ENCODE results near the gene ATG5.
A peak's percentile ranks its signal among the peaks of the same experiment; 100 is the strongest.

The ATG5 gene

DNA sequence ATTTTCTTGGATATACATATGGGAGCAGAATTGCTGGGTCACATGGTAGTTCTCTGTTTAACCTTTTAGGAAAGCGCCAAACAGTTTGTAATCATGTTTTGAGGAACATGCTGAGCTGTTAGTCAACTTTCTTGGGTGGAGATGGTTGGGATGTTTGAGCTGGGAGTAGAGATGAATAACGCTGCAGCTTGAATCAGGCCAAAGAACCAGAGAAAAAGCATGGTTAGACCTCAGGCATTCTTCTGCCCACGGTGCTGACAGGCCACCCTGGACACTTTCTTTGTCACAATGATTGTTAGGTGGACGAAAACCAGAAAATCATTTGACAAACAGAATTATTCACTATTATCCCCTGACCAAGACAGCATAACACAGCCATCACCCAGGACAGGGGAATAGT is 172.6 kb downstream of the ATG5 start:
- no peak for ATAC-seq

DNA sequence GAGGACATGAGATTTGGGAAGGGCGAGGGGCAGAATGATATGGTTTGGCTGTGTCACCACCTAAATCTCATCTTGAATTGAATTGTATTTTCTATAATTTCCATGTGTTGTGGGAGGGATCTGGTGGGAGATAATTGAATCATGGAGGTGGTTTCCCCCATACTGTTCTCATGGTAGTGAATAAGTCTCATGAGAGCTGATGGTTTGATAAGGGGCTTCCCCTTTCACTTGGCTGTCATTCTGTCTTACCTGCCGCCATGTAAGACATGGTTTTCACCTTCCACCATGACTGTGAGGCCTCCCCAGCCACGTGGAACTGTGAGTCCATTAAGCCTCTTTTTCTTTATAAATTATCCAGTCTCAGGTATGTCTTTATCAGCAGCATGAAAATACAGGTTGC is 173.1 kb downstream of the ATG5 start:
- peak; percentile 67 to 82 for ATAC-seq

DNA sequence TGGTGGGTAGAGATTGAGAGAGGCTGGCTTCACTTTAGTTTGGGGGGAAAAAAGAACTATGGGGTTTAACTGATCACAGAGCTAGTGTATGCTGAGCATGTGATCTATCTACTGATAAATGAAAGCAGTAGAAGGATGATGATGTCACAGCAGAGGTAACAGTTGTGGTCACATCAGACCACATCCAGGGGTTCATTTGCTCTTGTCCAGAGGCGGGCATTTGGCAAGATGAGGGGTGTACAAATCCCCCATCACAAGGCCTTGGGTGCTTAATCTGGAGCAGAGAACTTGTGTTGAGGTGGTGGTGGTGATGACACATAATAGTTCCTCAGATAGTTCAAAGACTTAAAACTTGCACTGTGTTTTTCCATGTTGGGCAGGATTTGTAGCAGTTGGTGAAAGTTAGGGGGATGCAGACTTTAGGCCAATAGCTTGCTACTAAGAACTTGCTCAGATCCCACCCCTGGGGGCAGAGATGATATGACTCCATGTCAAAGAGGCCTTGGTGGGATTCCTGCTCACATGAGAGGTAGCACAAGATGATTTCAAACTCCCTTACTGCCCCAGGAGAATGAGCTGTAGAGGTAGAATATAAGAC is 176.0 kb downstream of the ATG5 start:
- peak; percentile 58 to 59 for ATAC-seq

DNA sequence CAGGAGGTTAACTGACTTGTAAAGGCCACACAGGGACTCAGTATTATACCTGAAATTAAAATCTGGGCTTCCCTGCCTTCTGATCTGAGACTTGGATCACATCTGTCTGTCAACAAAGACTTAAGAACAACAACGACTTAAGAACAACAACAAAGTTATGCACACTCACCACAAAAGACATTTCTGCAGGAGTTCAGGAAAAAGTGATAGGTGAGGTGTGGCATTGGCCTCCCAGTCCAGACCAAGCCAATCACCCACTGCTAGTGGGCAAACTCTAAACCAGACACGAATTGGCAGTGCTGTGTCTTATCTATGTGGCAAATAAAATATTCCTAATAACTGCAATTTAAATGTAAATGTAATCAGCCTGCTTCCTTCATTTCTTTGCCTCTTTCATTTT is 178.1 kb downstream of the ATG5 start:
- no peak for ATAC-seq

DNA sequence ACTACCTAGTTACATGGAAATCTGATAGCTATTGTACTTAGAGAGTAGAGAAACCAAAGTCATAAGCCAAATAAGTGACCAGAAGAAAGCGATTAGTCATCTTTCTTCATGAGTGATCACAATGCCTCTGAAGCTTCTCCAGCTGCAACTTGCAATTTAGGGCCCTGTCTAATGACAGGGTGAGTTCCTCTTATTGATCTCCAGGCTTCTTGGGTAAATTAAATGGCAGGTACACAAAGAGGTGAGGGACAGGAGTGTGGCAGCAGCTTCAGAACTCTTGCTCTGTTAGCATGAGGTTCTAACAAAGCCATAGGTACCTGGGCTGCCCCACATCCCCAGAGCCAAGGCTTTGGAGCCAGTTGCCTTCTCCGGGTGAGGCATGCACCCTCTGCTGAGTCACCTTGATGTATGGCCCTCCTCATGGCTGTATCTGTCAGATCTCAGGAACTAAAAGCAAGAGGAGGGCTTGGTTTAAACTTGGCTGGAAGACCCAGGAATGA is 178.7 kb downstream of the ATG5 start:
- no peak for ATAC-seq

DNA sequence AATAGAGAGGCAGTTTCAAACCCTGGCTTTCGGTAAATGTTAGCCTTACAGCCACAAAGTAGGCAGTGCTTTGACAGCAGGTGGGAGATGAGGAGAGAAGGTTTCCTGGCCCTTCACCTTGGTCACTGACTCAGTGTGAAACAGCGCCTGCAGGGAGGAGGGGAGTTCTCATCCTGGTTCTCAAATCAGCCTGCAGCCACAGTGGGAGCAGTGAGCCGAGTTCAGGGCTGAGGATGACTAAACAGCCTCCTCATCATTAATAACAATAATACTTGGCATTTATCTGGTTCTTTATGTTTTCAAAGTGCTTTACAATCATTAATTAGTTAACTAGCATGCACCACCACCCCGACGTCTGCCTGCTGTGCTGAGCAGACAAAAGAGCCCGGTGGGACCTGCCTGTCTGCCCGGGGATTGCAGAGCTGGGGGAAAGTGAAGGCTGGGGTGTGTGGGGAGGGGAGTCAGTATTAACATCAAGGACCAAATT is 179.8 kb downstream of the ATG5 start:
- no peak for ATAC-seq

DNA sequence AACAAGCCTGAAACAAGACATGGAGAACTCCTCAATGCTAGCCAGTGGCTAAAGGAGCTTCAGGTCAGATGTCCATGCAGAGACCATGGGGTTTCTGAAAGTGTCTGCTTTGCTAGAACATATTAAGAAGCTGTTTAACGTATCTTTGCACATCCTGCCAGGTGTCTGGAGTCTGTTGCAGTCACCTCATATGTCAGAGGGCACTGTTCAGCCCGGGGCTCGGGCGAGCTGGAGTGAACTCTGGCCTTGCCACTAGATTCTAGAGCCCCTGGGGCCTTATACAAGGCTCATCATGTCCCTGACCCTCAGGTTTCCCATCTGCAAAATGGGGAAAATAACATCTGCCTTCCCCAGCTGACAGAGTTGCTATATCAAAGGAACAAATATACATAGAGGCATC is 180.4 kb downstream of the ATG5 start:
- no peak for ATAC-seq

DNA sequence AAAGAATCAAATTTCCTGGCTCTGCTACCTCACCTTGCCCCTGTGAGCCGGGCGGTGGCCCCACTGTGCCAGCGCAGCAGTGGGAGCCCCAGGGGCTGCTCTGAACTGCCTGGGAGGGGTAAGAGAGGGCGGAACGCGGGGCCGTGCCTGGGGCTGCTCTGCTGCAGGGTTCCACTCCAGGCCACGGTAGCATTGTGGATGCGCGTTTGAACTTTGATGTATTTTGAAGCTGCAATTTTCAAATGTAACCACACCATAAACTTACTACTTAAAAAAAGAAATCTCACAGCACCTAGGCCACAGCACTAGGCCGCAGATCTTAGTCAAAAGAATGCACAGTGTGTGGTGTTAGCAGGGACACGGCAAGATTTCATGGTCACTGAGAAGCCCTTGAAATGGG is 181.9 kb downstream of the ATG5 start:
- ATAC-seq: no peak

DNA sequence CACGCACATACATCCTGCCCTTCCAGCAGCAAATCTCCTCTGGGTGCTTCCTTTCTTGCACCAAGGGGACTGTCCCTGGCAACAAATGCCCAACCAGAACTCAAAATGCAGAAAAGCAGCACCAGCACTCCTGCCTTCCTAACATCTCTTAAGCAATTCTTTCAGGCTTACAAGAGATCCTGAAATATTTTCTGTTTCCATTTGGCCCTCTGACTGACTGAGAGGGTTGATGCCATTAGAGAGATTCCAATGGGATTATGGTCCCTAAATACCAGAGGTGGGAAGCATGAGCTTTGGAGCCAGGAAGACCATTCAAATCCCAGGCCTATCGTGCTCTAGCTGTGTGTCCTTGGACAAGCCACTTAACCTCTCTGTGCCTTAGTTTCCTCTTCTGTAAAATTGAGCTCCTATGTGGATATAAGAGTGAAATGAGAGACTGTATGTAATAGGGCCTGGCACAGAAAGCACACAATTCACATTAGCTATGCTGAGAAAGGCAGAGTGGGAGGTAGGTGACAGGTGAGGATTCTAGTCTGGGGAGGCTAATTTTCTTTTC is 182.6 kb downstream of the ATG5 start:
- no peak for ATAC-seq

DNA sequence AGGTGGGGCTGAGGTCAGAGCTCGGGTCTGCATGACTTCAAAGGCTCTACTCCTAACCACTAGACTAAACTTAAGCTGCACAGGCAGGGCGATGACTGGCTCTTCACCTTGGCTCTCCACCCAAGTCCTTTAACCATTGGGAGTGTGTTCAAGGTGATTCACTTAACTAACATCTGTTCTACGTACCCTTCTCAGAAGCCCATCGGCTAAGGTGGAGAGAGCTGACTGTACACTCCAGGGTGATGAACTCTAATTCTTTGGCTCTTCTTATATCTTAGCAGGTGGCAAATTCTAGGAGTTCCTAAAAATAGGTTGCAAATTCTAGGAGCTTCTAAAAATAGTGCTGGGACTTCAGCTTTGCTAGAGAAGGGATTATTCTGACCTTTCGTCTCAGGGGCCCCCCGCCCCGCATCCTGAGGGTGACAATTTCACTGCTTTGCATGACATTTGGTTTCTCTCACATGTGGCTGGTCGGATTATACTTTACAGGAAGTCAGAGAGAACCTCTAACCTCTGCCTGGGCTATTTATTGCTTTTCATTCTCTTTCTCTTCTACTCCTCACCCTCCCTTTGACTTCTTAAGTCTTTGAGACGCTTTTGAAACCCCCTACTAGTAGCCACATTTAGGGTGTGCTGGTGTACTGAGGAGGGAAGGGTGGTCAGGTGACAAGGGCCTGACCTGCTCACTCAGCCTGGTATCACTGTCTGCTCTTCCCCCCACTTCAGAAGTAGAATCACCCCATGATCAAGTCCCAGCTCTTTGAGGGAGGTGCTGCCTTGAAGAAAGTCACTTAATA is 183.9 kb downstream of the ATG5 start:
- peak; percentile 88 to 89 for ATAC-seq

DNA sequence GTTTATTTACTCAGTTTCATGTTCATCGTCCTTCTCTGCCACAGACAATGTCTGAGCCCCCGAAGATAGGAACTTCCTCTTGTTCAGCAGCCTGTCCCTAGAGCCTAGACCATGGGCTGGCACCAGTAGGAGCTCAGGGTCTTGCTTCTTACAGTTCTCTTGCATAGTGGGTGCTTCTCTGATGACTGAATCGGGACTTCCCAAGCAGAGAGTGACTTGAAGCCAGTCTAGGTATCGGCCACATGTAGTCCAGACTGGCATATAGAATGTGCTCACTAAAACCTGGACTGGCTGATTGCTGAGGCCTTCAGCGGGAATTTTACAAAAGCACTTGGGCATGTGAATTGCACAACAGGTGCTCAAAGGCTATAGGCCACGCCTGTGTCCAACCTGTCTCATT is 187.4 kb downstream of the ATG5 start:
- no peak for ATAC-seq

DNA sequence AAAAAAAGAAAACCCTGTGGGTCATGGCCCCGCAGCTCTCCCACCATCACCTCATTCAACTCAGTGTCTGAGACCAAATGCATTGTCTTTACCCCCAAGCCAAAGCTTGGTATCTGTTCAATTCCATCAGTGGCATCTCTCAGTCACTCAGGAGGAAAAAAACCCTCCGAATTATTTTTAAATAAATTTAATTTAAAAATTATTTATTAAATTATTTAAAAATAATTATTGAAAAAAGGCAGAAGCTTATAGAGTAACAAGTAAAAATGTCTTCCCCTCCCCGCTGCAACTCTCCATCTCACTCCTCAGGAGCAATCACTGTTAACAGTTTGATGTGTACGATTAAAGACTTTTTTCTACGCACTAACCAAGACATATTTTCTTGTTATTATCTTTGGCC is 188.7 kb downstream of the ATG5 start:
- ATAC-seq: no peak

DNA sequence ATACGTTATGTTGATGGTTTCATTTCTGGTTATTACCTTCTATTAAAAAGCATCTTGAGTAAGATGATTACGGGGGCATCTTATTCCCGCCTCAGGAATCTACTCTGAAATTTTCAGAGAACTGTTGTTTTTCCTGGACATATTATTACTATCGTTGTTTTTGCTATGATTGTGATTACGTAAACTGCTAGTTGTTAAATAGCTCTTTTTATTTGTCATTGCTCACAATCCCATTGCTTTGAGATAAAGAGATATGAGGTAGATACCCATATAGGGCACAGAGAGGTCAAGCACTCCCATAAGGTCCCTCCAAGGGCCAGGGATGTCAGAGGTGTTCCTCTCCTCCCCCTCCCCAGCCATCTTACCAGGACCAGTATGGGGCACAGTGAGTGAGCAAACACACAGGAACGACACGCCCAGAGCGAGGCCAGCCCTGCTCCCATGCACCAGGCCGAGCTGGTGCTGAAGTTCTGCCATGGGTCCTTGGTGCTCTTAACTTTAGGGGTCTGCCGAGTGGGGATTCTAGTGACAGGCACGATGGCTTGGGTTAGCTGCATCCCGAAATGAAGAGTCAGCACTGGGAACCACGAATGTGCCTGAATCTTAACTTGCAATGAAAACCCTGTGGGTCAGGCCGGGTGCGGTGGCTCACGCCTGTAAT is 189.5 kb downstream of the ATG5 start:
- no peak for ATAC-seq

DNA sequence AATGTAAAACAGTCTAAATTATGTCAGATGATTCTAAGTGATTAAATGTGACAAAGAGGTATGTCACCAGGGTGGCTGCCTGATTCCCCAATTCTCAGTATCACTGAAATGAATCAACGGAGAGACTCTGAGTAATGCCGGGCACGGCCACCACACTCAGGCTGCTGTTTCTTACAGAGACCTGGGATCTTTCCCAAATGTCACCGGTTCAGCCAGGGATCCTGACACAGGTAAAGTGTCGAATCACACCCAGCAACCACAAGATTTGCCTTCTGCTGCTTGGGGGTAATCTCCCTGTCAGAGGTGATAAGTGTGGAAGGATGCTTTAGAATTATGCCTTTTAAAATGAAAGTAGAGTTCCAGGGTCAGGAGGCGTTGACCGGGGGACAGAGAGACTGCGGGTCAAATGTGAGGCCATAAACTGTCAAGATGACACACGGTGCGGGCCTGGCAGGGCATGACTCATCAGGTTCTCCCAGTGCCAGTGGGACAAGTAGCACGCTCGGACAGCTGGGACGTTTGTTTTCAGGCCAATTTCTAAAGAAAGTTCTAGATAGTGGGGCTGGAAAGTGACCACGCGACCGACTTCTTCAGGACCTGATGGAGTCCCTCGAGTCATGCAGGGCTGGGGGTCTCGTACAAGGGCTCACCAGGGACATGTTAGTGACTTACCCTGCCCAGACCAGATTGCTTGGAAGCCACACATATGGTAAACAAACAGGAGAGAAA is 190.5 kb downstream of the ATG5 start:
- ATAC-seq: peak; percentile 90 to 91

All from activated CD4-positive, CD25-positive, alpha-beta regulatory T cell treated with anti-CD3 and anti-CD28 coated beads, Interleukin-2, amount 50 U/mL, for 24 hours (primary cell).